GM13977 (cell line): ENCODE results near the gene KREMEN1.

Experiments
- DNase-seq: peaks from one replicate; pipeline ENCODE4 v3.0.0; 2012; ENCODE audit warnings: low spot score
- in situ Hi-C: fragments of 300-500 bp; cut with MboI; formaldehyde crosslinking; loops from one replicate; pipeline ENCODE4 v1.12.0; 2022; ENCODE audit warnings: low sequenced_read_pairs, low pct_unique_long_range_greater_than_20kb, mixed read lengths, inconsistent platforms; ENCODE audit not compliant: unreplicated experiment
- TF ChIP-seq, protein P1 (sequence below): IDR thresholded peaks from 2 replicates; pipeline ENCODE4 v1.5.1; 2012; ENCODE audit warnings: mild to moderate bottlenecking, control low read depth; ENCODE audit not compliant: insufficient read depth; ENCODE audit errors: extremely low read depth, missing control alignments

KREMEN1 gene

DNA sequence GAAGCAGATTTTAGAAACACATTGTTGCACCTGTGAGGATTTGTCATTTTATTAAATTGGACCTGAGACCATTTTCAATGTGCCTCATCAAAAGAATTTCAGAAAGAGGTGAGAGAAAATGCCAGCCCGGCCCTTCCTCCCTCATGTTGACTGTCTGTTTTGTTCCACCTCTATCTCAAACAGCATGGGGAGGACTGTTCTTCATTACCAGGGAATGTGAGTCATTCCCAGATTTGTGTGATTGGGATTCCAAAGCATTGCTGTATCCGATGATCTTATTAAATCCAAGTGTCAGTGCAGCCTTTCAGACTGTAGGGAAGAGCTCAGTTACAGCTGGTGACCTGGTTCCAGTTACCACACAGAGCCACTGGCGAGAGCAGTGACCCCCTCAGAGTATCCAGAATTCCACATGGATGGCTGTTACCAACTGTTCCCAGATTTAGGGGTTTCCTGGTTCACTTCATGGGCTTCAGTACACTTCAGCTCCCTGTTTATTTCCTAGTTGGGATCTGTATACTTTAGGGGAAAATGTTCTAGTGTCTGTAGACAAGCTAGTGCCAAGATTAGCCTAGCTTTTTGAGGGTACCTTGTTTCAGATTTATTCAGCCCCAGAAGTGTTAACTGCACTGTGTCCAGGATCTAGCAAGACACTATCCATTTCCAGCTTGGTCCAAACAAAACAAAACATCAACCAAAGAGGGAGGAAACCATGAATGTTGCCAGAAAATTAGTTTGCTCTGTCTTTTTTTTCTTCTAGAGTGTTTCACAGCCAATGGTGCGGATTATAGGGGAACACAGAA lies 20.9 kb downstream of the KREMEN1 start:
- DNase-seq = no peak
- TF ChIP-seq, protein P1, sequence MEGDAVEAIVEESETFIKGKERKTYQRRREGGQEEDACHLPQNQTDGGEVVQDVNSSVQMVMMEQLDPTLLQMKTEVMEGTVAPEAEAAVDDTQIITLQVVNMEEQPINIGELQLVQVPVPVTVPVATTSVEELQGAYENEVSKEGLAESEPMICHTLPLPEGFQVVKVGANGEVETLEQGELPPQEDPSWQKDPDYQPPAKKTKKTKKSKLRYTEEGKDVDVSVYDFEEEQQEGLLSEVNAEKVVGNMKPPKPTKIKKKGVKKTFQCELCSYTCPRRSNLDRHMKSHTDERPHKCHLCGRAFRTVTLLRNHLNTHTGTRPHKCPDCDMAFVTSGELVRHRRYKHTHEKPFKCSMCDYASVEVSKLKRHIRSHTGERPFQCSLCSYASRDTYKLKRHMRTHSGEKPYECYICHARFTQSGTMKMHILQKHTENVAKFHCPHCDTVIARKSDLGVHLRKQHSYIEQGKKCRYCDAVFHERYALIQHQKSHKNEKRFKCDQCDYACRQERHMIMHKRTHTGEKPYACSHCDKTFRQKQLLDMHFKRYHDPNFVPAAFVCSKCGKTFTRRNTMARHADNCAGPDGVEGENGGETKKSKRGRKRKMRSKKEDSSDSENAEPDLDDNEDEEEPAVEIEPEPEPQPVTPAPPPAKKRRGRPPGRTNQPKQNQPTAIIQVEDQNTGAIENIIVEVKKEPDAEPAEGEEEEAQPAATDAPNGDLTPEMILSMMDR = no peak
- in situ Hi-C loops = no loop called here

DNA sequence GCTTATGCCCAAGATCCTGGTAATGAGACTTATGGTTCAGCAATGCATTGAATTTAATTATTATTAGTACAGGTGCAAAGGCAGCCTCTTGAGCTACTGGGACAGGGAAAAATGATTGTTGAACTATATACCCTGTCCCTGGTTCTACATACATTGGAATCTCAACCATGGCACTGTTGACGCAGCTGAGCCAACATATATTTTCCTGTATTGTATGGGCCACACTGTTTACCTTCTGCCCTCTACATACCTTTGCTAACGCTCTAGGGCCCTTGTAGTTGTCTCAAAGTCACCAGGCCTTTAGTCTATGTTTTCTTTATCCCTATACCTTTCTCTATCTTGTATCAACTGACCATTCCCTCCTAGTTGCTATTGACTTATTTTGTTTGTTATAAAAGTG lies 22.6 kb downstream of the KREMEN1 start:
- in situ Hi-C loops = no loop called here
- TF ChIP-seq, protein P1 = no peak
- DNase-seq = no peak

DNA sequence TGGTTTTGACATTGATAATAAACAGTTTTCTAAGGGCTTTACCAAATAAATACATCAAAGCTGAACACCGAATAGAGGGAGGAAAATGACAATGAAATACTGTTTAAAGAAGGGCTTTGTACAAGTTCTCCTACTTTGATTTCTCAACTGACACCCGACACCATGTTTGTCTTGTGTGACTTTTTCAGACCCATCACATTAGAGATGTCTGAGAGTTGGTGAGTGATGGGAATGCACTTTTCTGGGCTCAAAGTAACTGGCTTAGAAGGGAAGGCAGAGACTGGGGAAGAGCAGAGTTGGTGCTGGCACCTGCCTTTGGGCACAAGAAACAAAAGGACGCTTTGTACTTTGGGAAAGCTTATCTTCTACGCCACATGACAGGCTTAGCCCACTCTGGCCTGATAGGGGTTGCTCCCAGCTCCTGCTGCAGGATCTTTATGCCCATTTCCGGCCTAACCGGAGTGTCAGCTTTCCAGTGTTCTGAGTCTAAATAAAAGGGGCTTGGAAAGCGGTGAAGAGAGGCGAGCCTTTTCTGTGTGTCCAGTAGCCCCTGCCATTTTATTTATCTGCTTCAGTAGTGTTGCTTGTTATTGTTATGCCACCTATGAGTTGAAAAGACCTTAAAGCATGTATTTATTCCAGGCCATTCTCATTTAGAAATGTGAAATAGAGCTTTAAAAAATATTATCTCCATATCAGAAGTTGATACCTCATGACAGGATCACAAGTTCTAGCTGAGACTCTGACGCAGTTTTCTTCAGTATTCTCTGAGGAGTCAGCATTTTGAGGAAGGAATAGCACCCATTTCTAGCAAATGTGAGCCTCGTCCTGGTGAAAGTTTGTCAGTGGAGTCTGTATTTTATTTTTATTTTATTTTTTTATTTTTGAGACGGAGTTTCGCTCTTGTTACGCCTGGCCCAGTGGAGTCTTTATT lies 24.2 kb downstream of the KREMEN1 start:
- in situ Hi-C loops = no loop called here
- no peak for DNase-seq
- TF ChIP-seq, protein P1 = no peak

DNA sequence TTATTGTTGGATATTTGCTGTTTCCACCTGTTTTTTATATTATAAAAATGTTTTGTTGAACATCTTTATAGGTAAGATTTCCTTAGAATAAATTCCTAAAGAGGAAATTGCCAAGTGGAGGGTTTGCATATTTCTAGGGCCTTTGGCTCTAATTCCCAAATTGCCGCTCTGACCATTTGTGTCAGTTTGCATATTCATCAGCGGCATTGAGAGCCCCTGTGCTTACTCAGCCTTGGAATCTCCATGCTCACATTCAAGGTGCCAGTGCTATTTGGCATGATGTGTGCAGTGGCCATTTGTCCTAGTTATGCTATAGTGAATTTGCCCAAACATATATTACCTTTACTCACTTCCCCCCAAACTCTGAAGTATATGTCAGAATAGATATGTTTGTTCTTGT lies 25.5 kb downstream of the KREMEN1 start:
- DNase-seq = no peak
- TF ChIP-seq, protein P1 = no peak
- in situ Hi-C loops = no loop called here

DNA sequence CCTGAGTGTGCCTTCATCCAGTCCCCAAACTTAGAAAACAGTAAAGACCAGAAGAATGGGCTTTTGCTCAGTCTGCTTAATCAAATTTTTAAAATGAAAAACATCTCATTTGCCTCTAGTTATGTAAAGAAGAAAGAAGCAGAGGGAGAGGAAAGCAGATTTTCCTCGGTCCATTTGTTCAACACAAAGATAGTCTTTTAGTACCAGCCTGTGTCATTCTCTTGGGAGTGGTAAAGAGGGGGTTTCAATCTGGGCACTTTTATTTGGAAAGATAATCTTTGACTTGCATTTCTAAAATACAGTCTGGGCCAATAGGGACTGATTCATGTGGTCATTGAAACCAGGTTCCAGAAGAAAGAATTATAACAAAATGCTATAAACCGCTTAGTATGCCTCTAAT lies 29.5 kb downstream of the KREMEN1 start:
- in situ Hi-C loops = no loop called here
- DNase-seq = no peak
- TF ChIP-seq, protein P1 = no peak

DNA sequence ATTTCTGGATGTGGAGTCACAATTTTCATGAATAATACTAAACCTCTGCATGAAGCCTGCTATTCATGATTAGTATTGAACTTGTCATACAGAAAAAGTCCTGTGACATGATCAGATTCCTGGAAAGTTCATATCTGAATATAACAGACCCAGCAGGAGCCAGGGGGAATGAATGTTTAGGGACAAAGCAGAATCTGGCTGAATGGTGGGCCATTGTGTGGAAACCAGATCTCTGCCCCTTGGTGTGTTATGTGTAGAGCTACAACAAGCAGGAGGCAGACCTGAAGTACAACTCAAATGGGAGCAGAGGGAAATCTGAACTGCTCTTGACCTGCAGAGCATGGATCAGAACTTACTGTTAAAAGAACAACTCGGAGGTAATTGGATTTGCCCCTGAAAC lies 30.3 kb downstream of the KREMEN1 start:
- TF ChIP-seq, protein P1 = no peak
- in situ Hi-C loops = no loop called here
- no peak for DNase-seq
